ENCODE data around the gene PTPRG. TPM values are rescaled to one million over a fixed set of nuclear protein-coding genes. Genes with fewer than 3 reads are reported as not detected.

Gene PTPRG
- total RNA-seq, 3 donors from 2014 or later (not counting 1 experiment from before 2014, with no cell fraction given): 1.0 to 2.9 (median 2.5) TPM

DNA sequence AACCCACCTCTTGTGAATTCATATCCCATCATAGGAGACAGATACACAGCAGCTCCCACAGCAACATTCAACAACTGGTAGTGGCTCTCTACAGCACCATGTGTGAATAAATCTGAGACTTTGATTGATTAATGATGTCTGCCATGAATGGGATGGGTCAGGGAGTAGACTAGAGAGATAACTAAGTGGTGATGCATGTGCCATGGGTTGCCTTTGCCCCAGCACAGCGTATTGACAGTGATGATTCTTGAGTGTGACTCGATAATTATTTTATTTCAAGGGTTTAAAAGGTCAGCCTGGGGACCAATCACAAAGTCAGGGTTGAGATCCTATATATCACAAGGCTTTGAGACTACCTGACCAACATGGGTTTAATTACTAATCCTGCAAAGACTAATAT, 295.9 kb downstream of the PTPRG start:
- H3K4me1 ChIP-seq (ENCODE audit: control insufficient read depth, insufficient read depth, low read length): no peaks in the 10 kb centered on the region
- whole genome bisulfite sequencing (ENCODE audit: insufficient coverage): 91% methylated on average over 2 of the region's 2 CpGs
- no peaks in the 10 kb centered on the region for H3K4me1 Mint-ChIP-seq
- intact Hi-C loops (cut with micrococcal nuclease): no loop called here
- no peaks in the 10 kb centered on the region for H3K9me3 ChIP-seq (ENCODE audit: control insufficient read depth, insufficient read depth, low read length)
- H3K27ac Mint-ChIP-seq: no peak overlapping the region
- H3K4me3 Mint-ChIP-seq: no peak overlapping the region
- H3K9me3 Mint-ChIP-seq: no peaks in the 10 kb centered on the region
- no peak overlapping the region for H3K4me3 ChIP-seq (ENCODE audit: low read length)
- peaks cover 0 to 6% of the 10 kb centered on the region in 2 donors for H3K27me3 Mint-ChIP-seq (ENCODE audit: low read depth in 2 of 2)
- H3K27ac ChIP-seq (ENCODE audit: low read length): no peak overlapping the region
- TF ChIP-seq, protein P1, sequence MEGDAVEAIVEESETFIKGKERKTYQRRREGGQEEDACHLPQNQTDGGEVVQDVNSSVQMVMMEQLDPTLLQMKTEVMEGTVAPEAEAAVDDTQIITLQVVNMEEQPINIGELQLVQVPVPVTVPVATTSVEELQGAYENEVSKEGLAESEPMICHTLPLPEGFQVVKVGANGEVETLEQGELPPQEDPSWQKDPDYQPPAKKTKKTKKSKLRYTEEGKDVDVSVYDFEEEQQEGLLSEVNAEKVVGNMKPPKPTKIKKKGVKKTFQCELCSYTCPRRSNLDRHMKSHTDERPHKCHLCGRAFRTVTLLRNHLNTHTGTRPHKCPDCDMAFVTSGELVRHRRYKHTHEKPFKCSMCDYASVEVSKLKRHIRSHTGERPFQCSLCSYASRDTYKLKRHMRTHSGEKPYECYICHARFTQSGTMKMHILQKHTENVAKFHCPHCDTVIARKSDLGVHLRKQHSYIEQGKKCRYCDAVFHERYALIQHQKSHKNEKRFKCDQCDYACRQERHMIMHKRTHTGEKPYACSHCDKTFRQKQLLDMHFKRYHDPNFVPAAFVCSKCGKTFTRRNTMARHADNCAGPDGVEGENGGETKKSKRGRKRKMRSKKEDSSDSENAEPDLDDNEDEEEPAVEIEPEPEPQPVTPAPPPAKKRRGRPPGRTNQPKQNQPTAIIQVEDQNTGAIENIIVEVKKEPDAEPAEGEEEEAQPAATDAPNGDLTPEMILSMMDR (IDR thresholded peaks at IDR 0.05): no peak
- peaks cover 2% of the 10 kb centered on the region for H3K27me3 ChIP-seq (ENCODE audit: control insufficient read depth, insufficient read depth, low read length)
- no peaks in the 10 kb centered on the region for H3K36me3 ChIP-seq (ENCODE audit: control insufficient read depth, insufficient read depth, low read length)
- no peak for ATAC-seq
- DNase-seq: no peak
- no peaks in the 10 kb centered on the region for H3K36me3 Mint-ChIP-seq

DNA sequence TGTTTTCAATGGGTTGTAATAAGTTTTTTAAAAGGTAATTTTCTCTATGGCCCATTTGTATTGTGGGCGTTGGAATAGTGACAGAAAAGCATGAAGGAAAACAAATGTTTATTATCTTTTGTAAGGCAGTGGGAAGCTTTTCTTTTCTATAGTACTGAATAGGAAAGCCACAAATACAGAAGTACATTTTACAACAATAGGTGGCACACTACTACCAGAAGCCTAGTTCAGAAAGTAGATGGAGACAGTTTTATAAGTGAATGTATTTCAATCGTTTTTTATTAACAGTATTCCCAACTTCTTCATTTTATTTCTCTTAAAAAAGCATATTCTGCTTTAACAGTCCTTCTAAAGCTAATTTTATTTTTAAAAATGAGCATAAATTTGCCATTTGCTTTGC, 296.7 kb downstream of the PTPRG start:
- DNase-seq (no peak), ATAC-seq (no peak)
- H3K27me3 ChIP-seq (ENCODE audit: control insufficient read depth, insufficient read depth, low read length): peaks cover 2% of the 10 kb centered on the region
- TF ChIP-seq, protein P1 (IDR thresholded peaks at IDR 0.05): no peak
- H3K36me3 ChIP-seq (ENCODE audit: control insufficient read depth, insufficient read depth, low read length): no peaks in the 10 kb centered on the region
- H3K27ac Mint-ChIP-seq: no peak overlapping the region
- no peak overlapping the region for H3K27ac ChIP-seq (ENCODE audit: low read length)
- peaks cover 0 to 6% of the 10 kb centered on the region in 2 donors for H3K27me3 Mint-ChIP-seq (ENCODE audit: low read depth in 2 of 2)
- H3K4me3 ChIP-seq (ENCODE audit: low read length): no peak overlapping the region
- no peaks in the 10 kb centered on the region for H3K9me3 Mint-ChIP-seq
- H3K4me1 Mint-ChIP-seq: no peaks in the 10 kb centered on the region
- no peaks in the 10 kb centered on the region for H3K4me1 ChIP-seq (ENCODE audit: control insufficient read depth, insufficient read depth, low read length)
- intact Hi-C loops (cut with micrococcal nuclease): no loop called here
- H3K4me3 Mint-ChIP-seq: no peak overlapping the region
- H3K9me3 ChIP-seq (ENCODE audit: control insufficient read depth, insufficient read depth, low read length): no peaks in the 10 kb centered on the region
- no peaks in the 10 kb centered on the region for H3K36me3 Mint-ChIP-seq
- WGBS (ENCODE audit: insufficient coverage): no CpG with 5 or more reads among the region's 2 CpGs

DNA sequence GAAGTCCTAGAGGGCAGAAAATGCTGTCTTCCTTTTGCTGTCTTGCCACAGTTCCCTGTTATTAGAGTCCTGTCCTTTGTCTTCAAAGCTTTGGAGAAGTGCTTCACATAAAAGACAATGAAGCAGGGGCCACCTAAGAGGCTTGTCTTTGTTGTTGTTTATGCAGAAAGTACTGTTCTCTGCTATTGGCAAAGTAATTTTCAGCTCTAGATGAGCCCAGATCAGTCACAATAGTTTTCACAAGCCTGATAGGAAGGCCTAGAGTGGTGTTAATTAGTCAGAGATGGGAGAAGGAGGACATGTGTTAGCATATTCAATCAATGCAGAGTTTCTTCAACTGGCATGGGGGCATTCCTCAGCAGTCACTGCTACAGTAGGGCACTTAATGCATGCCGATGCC, 300.0 kb downstream of the PTPRG start:
- intact Hi-C loops (cut with micrococcal nuclease): no loop called here
- Mint-ChIP-seq H3K9me3 (no peaks in the 10 kb centered on the region), H3K27me3 (ENCODE audit: low read depth in 2 of 2) (peaks cover 0 to 6% of the 10 kb centered on the region in 2 donors), H3K4me1 (no peaks in the 10 kb centered on the region), H3K4me3 (no peak overlapping the region), H3K36me3 (no peaks in the 10 kb centered on the region), H3K27ac (no peak overlapping the region)
- Histone ChIP-seq H3K9me3 (ENCODE audit: control insufficient read depth, insufficient read depth, low read length) (no peaks in the 10 kb centered on the region), H3K4me1 (ENCODE audit: control insufficient read depth, insufficient read depth, low read length) (no peaks in the 10 kb centered on the region), H3K27ac (ENCODE audit: low read length) (no peak overlapping the region), H3K36me3 (ENCODE audit: control insufficient read depth, insufficient read depth, low read length) (no peaks in the 10 kb centered on the region), H3K4me3 (ENCODE audit: low read length) (no peak overlapping the region), H3K27me3 (ENCODE audit: control insufficient read depth, insufficient read depth, low read length) (peaks cover 2% of the 10 kb centered on the region)
- ATAC-seq: no peak
- 95% methylated on average over 1 of the region's 1 CpG for WGBS (ENCODE audit: insufficient coverage)
- TF ChIP-seq, protein P1 (IDR thresholded peaks at IDR 0.05): no peak
- DNase-seq: no peak

DNA sequence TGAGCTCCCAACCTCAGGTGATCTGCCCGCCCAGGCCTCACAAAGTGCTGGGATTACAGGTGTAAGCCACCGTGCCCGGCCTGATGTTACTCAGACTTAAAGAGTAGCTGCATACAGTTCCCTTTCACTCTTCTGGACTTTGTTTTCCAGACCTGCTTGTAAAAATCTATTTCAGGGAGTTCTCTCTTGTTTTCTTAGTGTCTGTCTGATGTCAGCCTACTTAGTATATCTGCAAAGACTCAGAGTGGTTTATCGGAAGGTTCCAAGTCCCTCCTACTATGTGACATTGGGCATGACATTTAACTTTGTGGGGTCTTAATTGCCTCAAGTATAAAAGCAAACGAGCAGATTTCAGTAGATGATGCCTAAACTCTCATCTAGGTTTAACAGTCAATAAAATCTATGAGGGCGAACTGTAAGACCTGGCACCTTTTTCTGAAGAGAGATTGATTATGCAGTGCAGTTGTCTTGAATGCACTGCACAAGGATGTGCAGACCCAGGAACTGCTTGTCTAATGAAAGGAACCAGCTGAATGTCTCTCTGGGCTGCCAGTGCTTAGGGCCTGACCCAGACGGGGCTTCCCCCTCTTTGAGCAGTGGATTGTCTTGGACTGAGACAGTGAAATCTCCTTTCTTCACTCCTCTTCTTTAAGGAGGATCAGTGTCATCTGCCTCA, 301.4 kb downstream of the PTPRG start:
- ATAC-seq (no peak), DNase-seq (no peak)
- H3K4me3 ChIP-seq (ENCODE audit: low read length): no peak overlapping the region
- Mint-ChIP-seq H3K9me3 (no peaks in the 10 kb centered on the region), H3K27ac (no peak overlapping the region), H3K4me1 (no peaks in the 10 kb centered on the region), H3K36me3 (no peaks in the 10 kb centered on the region), H3K4me3 (no peak overlapping the region), H3K27me3 (ENCODE audit: low read depth in 2 of 2) (peaks cover 0 to 6% of the 10 kb centered on the region in 2 donors)
- H3K4me1 ChIP-seq (ENCODE audit: control insufficient read depth, insufficient read depth, low read length): no peaks in the 10 kb centered on the region
- intact Hi-C loops (cut with micrococcal nuclease): no loop called here
- no peaks in the 10 kb centered on the region for H3K36me3 ChIP-seq (ENCODE audit: control insufficient read depth, insufficient read depth, low read length)
- TF ChIP-seq, protein P1 (IDR thresholded peaks at IDR 0.05): no peak
- H3K27me3 ChIP-seq (ENCODE audit: control insufficient read depth, insufficient read depth, low read length): no peaks in the 10 kb centered on the region
- 89% methylated on average over 7 of the region's 7 CpGs for WGBS (ENCODE audit: insufficient coverage)
- H3K9me3 ChIP-seq (ENCODE audit: control insufficient read depth, insufficient read depth, low read length): no peaks in the 10 kb centered on the region
- no peak overlapping the region for H3K27ac ChIP-seq (ENCODE audit: low read length)

Data from natural killer cell (primary cell).